B cell (primary cell): ENCODE measurements around the gene STOML1.

Experiments used
- EZH2 ChIP-seq: IDR thresholded peaks from 2 replicates; pipeline ENCODE4 v1.6.1; 2012; ENCODE audit warnings: borderline replicate concordance, low read depth, mild to moderate bottlenecking, moderate library complexity, low read length; ENCODE audit not compliant: insufficient read depth, poor library complexity, severe bottlenecking
- TF ChIP-seq, protein P1 (sequence below): fragments of 200-600 bp; IDR thresholded peaks from one replicate; pipeline ENCODE4 v1.8.0; 2022; ENCODE audit warnings: antibody characterized with exemption, mild to moderate bottlenecking

DNA sequence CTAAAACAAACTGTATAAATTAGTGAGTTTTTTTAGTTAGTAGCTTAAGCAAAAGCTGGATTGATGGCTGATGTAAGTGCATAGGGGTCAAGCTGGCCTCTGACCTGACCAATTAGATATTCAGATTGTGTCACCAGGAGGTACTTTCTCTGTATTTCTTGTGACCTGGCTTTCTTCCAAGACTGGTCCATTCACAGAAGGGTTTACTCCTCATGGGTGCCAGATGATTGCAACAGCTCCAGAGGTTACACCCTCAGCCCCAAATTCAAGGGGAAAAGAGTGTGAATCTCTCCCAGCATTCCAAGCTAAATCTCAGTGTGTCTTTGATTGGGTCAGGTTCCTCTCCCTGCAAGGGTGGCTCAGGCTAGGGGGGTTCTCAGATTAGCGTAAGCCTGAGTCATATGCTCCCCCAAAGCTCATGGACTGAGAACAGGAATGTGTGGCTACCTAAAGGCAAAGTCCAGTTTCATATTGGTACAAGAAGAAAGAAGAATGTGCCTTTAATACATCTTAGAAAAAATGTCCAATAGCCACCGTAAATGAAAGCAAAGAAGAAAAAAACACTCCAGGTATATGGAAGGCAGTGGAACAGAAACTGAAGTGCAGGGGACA lies 18.9 kb upstream of the STOML1 start:
- TF ChIP-seq, protein P1, sequence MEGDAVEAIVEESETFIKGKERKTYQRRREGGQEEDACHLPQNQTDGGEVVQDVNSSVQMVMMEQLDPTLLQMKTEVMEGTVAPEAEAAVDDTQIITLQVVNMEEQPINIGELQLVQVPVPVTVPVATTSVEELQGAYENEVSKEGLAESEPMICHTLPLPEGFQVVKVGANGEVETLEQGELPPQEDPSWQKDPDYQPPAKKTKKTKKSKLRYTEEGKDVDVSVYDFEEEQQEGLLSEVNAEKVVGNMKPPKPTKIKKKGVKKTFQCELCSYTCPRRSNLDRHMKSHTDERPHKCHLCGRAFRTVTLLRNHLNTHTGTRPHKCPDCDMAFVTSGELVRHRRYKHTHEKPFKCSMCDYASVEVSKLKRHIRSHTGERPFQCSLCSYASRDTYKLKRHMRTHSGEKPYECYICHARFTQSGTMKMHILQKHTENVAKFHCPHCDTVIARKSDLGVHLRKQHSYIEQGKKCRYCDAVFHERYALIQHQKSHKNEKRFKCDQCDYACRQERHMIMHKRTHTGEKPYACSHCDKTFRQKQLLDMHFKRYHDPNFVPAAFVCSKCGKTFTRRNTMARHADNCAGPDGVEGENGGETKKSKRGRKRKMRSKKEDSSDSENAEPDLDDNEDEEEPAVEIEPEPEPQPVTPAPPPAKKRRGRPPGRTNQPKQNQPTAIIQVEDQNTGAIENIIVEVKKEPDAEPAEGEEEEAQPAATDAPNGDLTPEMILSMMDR, result no peak
- no peak for TF ChIP-seq EZH2
